ENCODE data around the gene G6PC2.
"Not testable (repeated sequence)": the region's sequence is repeated elsewhere in the genome, so short reads cannot be mapped to it uniquely, and the experiment has no call there.

The G6PC2 gene

DNA sequence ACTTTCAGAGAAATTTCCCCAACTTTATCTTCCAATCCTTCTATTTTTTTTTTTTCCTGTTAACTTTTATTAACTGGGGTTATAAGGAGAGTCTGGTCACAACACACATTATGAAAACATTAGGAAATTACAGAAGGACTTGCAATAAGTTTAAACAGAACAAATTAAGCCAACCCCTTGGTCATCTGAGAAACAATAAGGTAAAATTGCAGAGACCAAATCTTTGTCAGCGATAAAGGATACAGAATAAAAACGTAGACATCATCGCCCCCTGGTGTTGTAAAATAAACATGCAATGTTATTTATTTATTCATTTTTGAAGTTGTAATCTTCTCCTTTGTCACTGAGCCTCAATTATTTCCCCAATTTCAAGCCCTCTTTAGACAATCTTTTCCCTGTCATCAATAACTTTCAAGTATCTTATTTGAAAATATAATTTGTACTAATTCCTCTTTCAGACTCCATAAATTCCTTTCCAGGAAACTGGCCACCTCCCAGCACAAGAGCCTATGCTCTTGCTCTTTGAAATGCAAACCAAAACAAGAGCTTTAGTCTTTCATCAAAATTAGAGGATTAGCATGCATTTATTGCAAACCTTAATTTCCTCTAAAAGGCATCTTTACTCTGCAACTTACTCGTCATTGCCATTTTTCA lies 19.5 kb downstream of the G6PC2 start:
- Histone ChIP-seq H3K27ac (no peak overlapping the region), H3K4me3 (no peak overlapping the region)
- no peak for DNase-seq (ENCODE audit: low spot score)
- TF ChIP-seq, protein P1, sequence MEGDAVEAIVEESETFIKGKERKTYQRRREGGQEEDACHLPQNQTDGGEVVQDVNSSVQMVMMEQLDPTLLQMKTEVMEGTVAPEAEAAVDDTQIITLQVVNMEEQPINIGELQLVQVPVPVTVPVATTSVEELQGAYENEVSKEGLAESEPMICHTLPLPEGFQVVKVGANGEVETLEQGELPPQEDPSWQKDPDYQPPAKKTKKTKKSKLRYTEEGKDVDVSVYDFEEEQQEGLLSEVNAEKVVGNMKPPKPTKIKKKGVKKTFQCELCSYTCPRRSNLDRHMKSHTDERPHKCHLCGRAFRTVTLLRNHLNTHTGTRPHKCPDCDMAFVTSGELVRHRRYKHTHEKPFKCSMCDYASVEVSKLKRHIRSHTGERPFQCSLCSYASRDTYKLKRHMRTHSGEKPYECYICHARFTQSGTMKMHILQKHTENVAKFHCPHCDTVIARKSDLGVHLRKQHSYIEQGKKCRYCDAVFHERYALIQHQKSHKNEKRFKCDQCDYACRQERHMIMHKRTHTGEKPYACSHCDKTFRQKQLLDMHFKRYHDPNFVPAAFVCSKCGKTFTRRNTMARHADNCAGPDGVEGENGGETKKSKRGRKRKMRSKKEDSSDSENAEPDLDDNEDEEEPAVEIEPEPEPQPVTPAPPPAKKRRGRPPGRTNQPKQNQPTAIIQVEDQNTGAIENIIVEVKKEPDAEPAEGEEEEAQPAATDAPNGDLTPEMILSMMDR (IDR thresholded peaks at IDR 0.05): no peak

DNA sequence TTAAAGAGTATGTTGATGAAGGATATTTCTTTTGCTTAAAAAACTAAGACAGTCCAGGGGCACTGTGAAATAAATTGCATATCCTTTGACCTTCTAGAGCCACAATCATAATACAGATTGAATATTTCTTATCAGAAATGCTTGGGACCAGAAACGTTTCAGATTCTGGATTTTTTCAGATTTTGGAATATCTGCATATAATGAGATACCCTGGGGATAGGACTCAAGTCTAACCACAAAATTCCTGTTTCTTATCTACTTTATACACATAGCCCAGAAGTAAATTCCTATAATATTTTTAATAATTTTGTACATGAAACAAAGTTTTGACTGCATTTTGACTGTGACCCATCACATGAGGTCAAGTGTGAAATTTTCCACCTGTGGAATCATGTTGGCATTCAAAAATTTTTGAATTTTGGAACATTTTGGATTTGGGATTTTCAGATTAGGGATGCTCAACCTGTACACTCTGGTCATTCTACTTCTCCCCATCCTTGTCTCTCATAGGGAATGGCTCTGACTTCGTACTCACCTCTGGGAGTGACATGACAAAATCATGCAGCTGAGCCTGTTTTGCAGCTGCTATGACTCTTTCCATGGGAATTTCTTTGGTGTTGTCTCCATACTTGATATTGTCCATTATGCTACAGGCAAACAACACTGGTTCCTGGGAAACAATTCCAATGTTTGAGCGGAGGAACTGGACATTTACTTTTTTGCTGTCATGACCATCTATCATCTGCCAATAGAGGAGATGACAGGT lies 25.7 kb downstream of the G6PC2 start:
- H3K27ac ChIP-seq: no peak overlapping the region
- TF ChIP-seq, protein P1 (IDR thresholded peaks at IDR 0.05): no peak
- no peak overlapping the region for H3K4me3 ChIP-seq
- DNase-seq (ENCODE audit: low spot score): no peak

DNA sequence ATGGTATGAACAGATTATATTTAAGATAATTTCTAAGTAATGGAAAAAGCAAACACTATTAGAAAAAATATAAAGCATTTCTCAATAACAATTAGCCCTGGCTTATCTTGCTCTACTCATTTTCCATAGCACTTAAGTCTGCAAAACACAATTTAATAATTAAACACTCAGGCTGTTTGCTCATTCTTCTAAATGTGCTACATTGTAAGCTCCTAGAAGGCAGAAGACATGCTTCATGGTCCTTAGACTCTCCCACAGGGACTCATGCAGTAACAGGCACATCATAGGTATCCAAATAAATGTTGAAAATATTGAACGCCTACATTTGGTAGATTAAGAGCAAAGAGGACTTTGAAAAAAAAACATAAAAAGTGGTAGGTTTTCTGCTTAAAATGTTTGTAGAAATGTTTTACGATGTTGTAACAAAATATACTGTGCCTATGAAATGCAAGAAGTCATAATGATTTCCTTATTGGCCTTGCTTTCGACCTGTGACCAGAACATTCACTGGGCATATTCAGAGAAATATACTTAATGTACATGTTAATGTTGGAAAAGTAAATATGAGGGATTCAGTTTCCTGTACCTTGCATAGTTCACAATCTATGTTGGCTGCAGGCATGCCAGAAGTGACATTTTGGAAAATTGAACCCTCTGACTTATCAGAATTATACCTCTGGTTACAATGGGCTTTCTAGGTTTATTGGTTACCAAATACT lies 27.2 kb downstream of the G6PC2 start:
- no peak for DNase-seq (ENCODE audit: low spot score)
- Histone ChIP-seq H3K4me3 (no peak overlapping the region), H3K27ac (no peak overlapping the region)
- TF ChIP-seq, protein P1 (IDR thresholded peaks at IDR 0.05): no peak

DNA sequence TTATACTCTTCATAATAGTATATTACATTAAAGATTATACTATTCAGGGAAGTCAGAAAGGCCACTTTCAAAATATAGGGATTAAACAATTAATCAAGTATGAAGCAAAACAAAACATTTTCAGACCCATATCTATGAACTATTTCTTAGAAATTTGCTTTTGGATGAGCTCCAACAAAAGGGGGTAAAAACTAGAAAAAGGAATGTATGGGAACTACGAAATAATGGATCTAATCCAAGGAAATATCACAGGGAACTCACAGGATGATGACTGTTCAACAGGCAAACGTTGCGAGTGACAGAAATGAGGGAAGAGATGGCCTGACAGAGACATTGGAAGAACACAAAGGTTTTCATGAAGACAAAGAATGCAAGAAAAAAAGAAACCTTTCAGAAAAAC lies 27.9 kb downstream of the G6PC2 start:
- TF ChIP-seq, protein P1 (IDR thresholded peaks at IDR 0.05): no peak
- DNase-seq (ENCODE audit: low spot score): no peak

DNA sequence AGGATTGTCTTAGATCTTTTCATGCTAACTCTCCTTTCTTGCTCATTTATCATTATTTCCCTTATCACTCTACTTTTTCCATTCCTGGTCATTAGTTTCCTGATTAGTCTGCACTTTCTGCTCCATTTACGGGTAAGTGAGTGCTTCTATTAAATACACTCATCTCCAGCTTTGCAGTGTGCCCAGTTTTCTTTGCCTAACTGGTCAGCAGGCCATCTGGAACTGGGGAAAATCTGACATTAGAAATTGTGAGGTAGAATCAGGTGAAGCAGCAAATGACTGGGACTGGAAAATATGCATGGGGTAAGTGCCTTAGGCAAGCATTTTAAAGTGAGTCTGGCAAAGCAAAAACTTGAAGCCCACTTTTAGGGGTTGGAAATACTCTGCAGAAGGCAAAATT lies 29.2 kb downstream of the G6PC2 start:
- H3K27ac ChIP-seq: no peak overlapping the region
- no peak for DNase-seq (ENCODE audit: low spot score)
- TF ChIP-seq, protein P1 (IDR thresholded peaks at IDR 0.05): no peak

More for the DNA sequence above, 27.9 kb downstream of the G6PC2 start:
- Histone ChIP-seq H3K27ac (no peak overlapping the region), H3K4me3 (no peak overlapping the region)

GRCh38 chr2:168932174-168932573 lies 31.1 kb downstream of the G6PC2 start:
- not testable (repeated sequence) for H3K4me3 ChIP-seq; H3K27ac ChIP-seq; DNase-seq (ENCODE audit: low spot score)

More for the DNA sequence above, 29.2 kb downstream of the G6PC2 start:
- H3K4me3 ChIP-seq: no peak overlapping the region

DNA sequence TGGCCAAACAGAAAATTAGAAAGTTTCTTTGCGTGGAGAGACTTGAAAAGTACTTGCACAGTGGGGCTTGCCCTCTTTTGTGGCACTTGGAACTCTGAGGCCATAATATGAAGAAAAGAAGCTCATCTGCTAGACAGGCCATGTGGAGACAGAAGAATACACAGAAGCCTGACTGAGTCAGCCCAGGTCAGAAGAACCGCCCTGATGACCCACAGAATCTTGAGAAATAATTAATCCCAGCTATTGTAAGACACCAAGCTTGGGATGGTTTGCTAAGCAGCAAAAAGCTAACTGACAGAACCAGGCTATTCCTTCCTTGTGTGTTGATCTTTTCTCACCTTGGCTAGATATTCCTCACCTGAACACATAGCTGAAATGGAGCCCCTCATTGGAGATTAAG lies 33.7 kb downstream of the G6PC2 start:
- TF ChIP-seq, protein P1 (IDR thresholded peaks at IDR 0.05): no peak
- H3K27ac ChIP-seq: no peak overlapping the region
- DNase-seq (ENCODE audit: low spot score): no peak
- no peak overlapping the region for H3K4me3 ChIP-seq

Measured in coronary artery (tissue), 2 donors.